Stomach (tissue), 4 donors: ENCODE measurements around the gene PRSS2.

Experiments
- POLR2A ChIP-seq, 4 donors: fragments of 450-650 bp; IDR thresholded peaks; one replicate each; pipeline ENCODE4 v1.6.1; 2016; ENCODE audit warnings: antibody characterized with exemption in 4 of 4, control low read depth in 2 of 4, mild to moderate bottlenecking in 1 of 4, moderate library complexity in 1 of 4
- TF ChIP-seq, protein P1 (sequence below), 7 experiments: fragments of 450-650 bp in 4 of 7; fragments of 200-600 bp in 3 of 7; sonication (generic) in 3 of 7; IDR thresholded peaks; one replicate each; pipeline ENCODE4 v1.5.1; 2016 to 2019; ENCODE audit warnings: antibody characterized with exemption in 7 of 7, control low read depth in 2 of 7, mild to moderate bottlenecking in 1 of 7

- TF ChIP-seq, protein P1, sequence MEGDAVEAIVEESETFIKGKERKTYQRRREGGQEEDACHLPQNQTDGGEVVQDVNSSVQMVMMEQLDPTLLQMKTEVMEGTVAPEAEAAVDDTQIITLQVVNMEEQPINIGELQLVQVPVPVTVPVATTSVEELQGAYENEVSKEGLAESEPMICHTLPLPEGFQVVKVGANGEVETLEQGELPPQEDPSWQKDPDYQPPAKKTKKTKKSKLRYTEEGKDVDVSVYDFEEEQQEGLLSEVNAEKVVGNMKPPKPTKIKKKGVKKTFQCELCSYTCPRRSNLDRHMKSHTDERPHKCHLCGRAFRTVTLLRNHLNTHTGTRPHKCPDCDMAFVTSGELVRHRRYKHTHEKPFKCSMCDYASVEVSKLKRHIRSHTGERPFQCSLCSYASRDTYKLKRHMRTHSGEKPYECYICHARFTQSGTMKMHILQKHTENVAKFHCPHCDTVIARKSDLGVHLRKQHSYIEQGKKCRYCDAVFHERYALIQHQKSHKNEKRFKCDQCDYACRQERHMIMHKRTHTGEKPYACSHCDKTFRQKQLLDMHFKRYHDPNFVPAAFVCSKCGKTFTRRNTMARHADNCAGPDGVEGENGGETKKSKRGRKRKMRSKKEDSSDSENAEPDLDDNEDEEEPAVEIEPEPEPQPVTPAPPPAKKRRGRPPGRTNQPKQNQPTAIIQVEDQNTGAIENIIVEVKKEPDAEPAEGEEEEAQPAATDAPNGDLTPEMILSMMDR (IDR thresholded peaks at IDR 0.05): no peak
- no peak for TF ChIP-seq POLR2A (IDR thresholded peaks at IDR 0.05)
Observed at GRCh38 chr7:142753366-142753765, 17.4 kb upstream of the PRSS2 start.
